DMS79 (cell line): ENCODE measurements around the gene SEMA3B.
"Not testable (repeated sequence)": the region's sequence is repeated elsewhere in the genome, so short reads cannot be mapped to it uniquely, and the experiment has no call there.

Experiments
- DNase-seq: peaks from one replicate; lab custom pipeline; 2025; lab: John Stamatoyannopoulos, UW

Gene SEMA3B

DNA sequence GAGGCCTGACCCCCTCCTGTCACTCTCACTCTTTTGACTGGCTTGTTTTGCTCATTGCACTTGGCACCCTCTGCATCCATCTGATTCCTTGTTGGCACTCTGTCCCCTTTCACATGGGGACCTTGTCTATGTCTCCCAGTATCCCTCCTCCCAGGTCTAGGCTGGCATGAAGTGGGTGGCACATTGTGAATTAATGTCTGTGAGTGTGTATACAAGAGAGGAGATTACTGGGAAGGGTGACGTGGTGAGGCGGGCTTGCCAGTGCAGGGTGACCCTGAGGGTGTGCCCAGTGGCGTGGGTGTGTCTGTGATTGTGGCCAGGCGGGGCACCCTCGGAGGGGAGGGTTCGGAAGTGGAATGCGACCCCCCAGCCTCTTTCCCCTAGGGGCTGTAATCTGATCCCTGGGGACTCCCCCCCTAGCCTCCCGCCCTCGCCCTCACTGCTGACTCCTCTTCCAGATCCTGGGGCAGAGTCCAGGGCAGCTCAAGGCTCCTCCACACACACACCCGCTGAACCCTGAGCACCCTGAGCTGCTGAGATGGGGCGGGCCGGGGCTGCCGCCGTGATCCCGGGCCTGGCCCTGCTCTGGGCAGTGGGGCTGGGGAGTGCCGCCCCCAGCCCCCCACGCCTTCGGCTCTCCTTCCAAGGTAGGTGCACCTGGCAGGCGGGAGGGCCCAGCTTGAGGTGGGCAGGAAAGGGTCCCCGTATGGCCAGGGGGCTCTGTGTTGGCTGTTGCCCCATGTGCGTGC, at the start of gene SEMA3B:
TSS of gene SEMA3B (plus strand) at position 445 of the 749 bp plus-strand sequence. CDS start at position 539, 94 bp downstream.
- DNase-seq, result no peak

DNA sequence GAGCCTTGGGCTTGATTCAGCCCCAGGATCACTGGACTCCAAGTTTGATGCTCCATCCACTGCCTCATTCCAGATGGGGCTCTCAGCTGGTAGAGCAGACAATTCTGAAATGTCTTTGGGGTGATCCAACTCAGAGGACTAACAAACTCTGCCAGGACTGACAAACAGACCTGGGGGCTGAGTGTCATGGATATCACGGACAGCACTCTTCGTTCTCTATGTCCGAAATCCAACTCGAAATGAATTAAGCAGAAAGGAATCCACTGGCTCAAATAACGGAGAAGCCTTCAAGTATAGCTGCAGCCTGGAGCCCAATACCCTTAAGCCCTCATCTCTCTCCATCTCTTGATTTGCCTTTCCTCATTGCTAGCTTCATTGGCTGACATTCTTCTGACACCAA, 49.7 kb upstream of the SEMA3B start:
- DNase-seq, result no peak

DNA sequence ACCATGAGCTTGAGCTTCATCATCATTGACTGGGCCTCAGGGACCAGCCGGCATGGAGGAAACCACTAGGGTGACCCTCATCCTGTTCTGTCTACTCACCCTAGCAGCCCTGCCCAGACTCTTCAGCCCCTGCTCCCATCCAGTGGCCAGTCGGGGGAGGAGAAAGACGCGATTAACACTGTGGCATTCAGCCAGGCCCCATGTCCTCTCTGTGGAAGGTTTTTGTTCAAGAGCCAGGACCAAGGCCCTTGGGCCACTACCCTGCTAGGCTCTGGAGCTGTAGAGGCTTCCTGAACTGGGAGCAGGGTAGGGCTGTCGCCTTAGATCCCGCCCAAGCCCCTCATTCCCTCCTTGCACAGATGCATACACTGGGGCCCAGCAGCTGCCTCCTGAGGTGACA, 48.8 kb upstream of the SEMA3B start:
- DNase-seq, result no peak

- DNase-seq, result no peak
Measured at GRCh38 chr3:50221051-50221410, 47.9 kb upstream of the SEMA3B start.

DNA sequence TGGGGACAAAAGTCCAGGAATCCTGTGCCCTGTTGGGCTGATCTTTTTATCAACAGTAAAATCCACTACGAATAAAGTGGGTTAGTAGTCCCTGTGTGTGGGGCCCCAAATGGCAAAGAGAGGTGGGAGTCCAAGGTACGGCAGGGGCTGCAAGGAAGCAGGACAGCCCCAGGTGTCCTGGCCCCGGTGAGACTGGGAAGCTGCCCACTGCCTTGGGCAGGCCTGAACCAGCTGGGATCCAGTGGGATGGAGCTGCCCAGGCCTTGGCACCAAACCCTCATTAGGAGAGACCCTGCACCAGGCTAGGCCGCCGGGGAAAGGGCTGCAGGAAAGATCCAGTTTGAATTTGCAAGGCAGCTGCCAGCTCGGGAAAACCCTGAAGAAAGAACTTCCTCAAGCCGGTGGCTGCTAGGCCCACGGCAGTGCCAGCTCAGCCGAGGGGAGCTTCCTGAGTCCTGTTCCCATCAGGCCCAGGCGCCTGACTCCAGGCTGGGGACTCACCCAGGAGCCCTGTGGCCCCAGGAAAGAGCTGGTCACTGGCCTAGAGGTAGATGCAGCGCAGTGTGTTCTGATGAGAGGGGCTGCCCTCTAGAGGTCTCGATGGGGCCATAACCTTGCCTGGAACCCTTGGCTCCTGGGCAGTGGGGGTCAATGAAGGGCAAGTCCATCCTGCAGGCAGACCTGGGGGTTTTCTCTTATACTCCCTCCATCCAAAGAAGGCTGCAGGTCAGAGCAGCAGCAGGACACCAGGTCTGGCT, 47.4 kb upstream of the SEMA3B start:
- DNase-seq, result no peak

- DNase-seq, result no peak
Measured at GRCh38 chr3:50222169-50222528, 46.8 kb upstream of the SEMA3B start.

- DNase-seq, result no peak
Measured at GRCh38 chr3:50224639-50225038, 44.3 kb upstream of the SEMA3B start.

DNA sequence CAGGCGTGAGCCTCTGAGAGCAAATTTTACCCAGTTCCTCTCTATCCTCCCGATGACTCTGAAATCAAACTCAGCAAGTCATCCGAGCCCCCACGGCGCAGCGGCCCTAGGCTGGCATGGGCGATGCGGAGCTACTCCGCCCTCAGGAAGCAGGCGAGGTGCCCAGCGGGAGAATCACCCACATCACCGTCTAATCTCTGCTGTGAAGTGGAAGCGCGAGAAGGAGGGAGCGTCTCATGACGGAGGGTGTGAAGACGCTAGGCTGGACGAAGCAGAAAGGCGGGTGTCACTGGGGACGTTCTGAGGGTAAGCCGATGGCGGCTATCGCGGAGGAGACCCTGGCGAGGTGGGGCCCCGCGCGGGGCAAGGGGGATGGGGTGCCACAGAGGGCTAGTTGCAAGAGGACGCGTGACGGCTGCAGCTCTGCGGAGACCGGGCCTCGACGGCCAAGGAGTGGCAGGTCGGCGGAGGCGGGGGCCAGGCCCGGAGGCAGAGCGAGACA, 42.0 kb upstream of the SEMA3B start:
- peak; percentile 35 for DNase-seq

GRCh38 chr3:50227390-50228183, 41.4 kb upstream of the SEMA3B start:
- DNase-seq, result peak; percentile 79

GRCh38 chr3:50228184-50228763, 40.7 kb upstream of the SEMA3B start:
- not testable (repeated sequence) for DNase-seq

DNA sequence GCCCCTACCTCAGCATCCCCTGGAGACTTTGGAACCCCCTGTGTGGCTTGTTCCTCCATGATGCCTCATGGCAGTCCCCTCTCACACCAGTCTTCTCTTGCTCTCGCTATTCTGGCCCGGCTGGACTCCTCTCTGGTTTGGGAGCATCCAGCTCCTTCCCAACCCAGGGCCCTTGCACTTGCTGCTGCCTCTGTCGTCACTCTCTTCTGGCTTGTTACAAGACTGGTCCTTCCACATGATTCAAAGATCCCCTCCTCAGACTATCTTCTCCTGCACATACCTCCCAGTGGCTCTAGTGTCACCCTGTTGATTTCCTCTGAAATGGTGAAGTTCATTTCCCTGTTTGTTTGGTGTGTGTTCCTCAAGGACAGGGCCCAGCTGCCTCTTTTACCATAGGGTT, 39.5 kb upstream of the SEMA3B start:
- DNase-seq, result no peak

DNA sequence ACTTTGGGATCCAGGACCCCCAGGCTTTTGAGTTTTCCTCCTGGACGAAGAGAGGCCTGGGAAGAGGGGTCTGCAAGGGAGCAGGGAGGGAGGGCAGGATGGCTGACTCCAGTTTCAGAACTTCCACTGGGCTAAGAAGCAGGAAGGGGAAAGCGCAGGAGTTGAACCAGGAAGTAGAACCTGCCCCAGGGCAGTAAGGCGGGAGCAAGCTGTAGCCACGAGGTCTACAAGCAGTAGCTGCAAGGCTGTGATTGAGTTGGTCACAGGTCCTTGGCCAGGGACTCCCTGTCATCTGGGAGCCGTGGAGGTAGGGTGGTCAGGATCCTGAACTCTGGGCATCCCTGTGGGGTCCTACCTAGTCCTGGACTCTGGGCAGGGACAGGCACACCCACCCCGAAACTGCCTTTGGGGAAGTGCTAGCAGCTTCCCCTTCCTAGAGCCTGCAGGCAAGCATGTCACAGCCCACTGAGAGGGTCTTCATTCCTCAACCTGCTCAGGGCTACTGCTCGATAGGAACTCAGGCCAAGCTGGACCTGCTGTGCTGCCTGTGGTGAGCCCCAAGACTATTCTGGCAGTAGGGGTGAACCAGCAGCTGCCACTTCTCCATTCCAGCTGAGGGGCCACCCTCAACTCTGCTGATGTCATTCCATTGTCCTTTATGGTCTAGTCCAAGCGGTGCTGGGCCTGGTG, 38.7 kb upstream of the SEMA3B start:
- no peak for DNase-seq

- no peak for DNase-seq
Measured at GRCh38 chr3:50230794-50231125, 38.2 kb upstream of the SEMA3B start.

- DNase-seq, result no peak
Measured at GRCh38 chr3:50231581-50231980, 37.4 kb upstream of the SEMA3B start.

GRCh38 chr3:50232303-50232702, 36.6 kb upstream of the SEMA3B start:
- no peak for DNase-seq

DNA sequence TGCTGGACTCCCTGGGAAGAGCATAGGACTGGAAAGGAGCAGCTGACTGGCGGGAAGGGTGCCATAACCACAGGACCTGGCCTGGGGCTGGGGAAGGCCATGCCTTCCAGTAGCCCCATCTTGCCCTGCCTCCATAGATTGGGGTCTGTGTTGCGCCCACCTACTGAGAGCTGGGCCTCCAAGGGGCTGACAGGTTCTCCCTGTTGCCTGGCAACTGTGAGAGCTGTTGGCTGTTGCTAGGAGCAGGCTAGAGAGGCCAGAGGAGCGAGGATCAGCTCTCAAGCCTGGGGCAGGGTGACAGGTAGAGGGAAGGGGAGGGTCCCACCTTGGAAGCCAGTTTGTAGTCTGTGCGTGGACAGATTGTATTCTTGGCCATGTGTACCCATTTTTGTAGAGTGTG, 35.8 kb upstream of the SEMA3B start:
- no peak for DNase-seq

- peak; percentile 87 for DNase-seq
Measured at GRCh38 chr3:50235716-50236483, 33.0 kb upstream of the SEMA3B start, which contains the start of gene GNAI2. Gene GNAI2 (plus strand): TSS chr3:50236204. CDS start chr3:50236336, 132 bp downstream.

GRCh38 chr3:50236484-50237132, 32.3 kb upstream of the SEMA3B start:
- no peak for DNase-seq

- no peak for DNase-seq
Measured at GRCh38 chr3:50237133-50237651, 31.8 kb upstream of the SEMA3B start.
